Stimulated activated naive CD4-positive, alpha-beta T cell (primary cell): ENCODE measurements around the gene PGLYRP3.
"Not testable (repeated sequence)": the region's sequence is repeated elsewhere in the genome, so short reads cannot be mapped to it uniquely, and the experiment has no call there.

Experiments used
- DNase-seq, 6 experiments: peaks; one replicate each; lab custom pipeline; 2025; lab: John Stamatoyannopoulos, UW

The PGLYRP3 gene

DNA sequence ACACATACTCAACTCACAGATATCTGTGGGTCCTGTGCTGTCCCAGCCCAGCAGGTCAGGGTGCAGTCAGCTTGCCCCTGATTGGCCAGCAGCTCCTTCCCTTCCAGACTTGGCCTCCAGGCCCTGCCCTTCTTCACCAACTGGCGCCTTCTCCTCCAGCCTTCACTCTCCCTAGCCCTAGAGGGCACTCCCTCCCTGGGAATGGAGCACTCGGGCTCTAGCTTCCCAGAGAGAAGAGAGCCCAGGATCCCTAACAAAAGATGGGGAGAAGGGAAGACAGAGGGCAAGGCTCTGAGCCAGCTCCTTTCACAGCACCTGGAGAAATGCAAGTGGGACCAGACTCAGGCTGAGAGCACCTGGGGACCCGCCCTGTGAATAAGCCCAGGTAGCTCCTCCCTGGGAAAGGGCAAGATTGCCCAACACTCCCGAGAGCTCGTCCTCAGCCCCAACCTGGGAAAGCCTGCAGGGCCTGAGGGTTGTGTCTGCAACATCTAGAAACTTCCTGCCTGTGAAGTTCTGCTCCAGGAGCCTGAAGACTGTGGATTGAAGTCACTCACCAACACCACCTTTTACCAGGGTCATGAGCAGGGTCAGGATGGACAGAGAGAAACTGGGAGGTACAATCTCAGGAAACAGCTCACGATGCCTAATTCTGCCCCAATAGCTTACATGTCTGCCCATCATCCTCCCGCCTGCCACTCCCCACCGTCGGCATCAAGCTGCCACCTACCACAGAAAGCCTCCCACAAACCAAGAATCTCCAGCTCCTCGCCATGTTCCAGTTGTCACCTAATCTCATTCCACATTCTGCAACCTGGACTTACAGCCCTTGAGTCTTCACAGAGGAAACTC lies 36.0 kb upstream of the PGLYRP3 start, which contains the start of gene PGLYRP4:
Gene PGLYRP4, minus strand, starts transcription at position 331 of the 852 bp plus-strand sequence. CDS start 909 bp downstream, outside the sequence.
- no peak for DNase-seq

DNA sequence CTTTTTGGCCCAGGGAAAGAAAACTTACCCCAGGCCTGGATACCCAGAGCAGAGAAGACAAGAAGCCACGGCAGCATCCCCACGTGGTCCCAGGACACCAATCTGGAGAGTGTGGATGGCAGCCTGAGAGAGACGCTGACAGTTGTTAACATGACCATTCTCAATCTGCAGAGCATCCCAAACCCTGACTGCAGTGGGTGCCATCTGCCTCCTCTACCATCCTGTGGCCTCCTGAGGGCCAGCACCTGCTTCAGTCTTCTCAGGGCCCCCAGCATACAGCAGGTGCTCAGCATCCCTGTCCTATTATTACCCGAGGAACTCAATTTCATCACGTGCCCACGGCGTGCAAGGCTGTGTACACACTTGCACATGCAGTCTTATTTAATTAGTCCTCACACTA lies 35.1 kb upstream of the PGLYRP3 start:
- DNase-seq, result no peak

DNA sequence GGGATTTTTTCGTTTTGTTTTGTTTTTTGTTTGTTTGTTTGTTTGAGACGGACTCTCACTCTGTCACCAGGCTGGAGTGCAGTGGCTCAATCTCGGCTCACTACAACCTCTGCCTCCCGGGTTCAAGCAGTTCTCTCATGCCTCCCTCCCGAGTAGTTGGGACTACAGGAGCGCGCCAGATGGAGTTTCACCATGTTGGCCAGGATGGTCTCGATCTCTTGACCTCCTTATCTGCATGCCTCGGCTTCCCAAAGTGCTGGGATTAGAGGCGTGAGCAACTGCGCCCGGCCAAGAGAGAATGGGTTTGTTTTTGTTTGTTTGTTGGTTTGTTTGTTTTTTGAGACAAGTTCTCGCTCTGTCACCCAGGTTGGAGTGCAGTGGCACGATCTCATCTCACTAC lies 34.3 kb upstream of the PGLYRP3 start:
- DNase-seq, result not testable (repeated sequence)

DNA sequence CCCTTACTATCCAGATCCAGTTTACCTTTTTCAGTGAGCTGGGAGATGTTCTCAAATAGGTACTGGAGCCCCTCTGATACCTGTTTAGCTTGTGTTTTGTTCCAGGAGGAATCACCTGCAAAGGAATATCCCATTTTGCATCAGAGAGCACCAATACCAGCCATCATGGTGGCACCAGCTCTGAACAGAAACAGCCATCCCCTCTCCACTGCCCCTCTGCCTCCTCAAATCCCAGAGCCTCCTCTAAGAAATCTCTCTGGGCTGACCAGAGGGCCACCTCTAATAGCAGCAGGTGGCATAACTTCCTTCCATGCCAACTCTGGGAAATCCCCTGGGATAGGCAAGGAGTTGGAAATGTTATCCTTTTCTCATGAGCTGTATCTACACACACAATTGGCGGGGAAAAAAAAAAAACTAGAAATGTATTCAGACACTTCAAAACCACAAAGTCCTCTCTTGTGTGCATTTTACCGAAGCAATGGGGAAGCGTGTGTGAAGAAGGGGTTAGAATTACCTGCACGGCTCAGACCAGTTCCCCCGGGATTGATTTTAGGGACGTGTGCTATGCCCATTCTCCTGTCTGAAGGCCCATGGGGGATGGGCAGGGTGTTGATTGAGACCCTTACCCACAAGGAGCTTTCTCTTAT lies 33.4 kb upstream of the PGLYRP3 start:
- DNase-seq, result no peak

DNA sequence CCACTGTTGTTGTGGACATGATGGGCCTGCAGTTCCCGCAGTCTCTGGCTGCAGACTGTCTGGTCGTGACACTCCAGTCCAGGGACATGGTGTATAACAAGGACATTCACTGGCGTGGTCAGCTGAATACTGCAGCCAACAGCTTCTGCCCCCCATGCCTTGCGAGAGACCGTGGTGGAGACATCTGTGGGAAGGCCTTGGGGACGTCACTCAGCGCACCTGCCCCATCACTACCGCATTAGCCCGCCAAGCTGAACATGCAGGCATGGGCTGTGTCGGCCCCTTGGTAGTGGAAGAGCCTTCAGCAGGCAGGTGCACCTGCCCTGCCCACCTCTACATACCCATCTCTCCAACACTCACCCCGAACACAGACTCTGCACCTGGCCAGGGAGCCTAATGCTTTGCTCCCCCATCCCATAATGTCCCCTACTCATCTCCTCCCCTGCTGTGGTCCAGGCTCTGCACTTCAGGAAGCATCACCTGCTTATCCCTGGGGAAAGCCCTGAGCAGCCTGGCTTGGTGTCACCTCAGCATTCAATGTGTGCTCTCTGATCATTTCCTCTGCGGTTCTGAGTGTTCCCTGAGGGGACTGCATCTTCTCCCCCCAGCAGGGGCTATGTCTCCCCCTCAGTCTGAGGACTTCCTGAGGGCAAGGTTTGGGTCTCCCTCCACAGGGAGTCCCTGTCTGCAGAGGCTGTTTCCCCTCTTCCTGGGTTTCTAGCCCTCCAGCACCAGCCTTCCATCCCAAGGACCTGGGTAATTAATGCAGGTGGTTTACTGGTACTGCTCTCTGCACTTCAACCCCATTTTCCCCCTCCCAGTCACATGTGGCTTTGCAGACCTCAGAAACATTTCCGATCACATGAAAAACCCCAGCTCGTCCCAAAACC lies 32.7 kb upstream of the PGLYRP3 start:
- no peak for DNase-seq

DNA sequence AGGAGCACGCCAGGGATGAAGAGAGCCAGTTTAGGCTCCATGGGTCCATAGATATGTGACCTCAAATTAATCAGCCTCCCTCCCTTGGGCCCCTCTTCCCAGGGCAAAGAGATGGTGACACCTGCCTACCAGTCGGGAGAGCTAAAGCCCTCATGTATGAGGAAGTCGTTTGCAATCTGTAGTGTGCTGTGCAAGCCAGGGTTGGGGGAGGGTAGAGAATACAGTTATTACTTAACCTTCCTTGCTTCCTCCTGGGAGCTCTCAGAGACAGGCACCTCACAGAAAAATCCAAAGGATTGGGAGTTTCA lies 31.9 kb upstream of the PGLYRP3 start:
- DNase-seq, result no peak

DNA sequence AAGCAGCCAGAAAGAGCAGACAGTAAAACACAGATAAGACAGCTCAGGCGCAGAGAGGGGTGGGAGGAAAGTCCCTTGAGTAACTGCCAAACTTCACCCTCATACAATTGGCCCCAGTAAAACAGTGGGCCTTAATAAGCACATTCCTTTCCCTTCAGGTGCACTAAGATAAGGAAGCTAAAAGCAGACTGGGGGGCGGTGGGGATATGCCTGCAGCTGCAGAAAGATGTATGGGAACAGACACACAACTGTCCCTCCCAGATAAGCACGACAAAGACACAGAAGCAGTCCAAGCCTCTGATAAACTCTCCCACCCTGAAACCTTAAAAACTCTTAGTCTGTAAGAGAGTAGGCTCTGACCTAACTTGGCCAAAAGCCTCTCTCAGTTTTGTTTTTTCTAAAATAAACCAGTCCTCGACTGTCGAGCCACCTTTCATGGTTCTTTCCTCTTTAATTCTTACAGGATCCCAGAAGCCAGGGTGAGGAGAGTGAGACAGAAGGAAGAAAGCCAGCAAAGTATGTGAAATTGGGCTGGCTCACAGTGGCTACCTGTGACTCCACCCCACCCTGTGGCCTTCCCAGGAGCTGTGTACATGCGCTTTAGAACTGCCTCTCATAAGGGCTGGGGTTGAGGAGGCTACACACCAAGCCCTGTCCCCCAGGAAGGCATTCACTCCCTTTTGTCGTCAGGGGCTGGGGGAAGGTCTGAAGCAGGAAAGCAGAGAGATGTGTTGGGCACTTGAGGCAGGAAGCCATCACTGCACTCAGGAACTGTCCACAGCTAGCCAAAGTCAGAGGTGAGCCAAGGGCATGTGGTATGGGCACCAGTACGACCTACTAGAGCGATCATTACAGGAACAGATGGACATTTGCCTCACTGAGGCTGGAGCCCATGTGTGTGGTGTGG lies 31.3 kb upstream of the PGLYRP3 start:
- DNase-seq, result no peak

DNA sequence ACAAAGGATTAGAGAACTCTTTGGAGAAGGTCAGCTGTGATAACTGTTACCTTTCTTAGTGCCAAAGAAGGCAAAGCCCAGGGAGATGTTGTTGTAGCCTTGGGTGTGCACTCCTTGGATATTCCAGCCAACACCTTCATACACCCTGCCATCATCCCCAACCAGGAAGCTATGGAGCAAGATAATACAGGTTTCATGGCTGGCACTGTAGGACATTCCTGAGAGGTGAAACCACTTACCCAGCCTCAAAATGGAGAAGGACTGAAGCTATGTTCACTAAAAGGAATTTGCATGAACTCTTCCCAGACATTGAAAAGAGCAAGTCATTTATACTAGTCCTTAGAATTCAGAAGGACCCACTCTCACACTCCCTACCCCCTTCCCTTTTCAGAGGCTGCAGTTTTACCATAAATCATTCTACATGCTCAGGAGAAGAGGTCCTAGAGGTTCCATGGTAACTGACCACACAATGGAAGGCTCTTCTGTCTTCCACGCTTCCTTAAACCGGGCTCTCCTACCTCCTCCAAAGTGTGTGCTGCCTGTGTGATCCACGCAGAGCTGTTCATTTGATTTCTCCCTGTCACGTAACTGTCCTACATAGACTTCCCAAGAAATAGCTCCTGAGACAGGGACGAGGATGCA lies 30.4 kb upstream of the PGLYRP3 start:
- no peak for DNase-seq

DNA sequence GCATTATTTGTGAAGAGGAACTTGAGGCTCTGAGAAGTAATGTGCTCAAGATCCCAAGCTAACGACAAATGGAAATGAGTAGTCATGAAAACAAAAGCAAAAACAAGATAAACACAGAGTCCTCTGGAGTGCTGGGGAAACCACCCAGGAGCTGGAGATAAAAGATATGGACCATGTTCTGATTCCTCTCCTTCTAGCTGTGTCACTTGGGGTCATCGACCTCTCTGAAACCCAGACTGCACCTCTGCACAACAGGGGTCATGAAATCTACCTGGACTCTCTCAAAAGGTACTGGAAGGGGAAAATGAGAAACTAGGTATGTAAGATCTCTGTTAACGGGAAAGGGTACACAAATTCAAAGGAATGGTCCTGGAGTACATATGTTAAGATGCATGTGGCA lies 29.4 kb upstream of the PGLYRP3 start:
- DNase-seq, result no peak

DNA sequence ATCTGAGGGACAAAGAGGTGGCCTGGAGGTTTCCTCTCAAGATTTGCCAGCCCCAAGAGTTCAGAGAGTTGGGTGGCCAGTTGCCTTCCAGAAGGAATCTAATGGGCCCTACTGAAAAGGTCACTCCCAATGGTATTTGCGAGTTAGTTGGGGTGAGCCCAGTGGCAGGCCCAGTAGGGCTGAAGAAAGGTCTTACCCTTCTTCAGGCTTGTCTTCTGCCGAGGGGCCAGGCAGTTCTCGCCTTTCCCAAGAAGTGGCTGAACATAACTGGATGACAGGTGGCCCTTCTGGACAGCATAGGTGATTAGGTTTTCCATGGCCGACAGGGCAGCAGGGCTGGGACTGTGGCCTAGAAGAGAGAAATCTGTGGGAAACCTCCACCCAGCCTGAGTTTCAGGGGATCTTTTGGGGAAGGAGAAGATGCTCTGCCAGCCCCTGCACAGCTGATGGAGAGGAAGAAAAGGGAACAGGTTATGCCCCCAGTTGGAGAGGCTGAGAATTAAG lies 28.7 kb upstream of the PGLYRP3 start:
- DNase-seq, result no peak

DNA sequence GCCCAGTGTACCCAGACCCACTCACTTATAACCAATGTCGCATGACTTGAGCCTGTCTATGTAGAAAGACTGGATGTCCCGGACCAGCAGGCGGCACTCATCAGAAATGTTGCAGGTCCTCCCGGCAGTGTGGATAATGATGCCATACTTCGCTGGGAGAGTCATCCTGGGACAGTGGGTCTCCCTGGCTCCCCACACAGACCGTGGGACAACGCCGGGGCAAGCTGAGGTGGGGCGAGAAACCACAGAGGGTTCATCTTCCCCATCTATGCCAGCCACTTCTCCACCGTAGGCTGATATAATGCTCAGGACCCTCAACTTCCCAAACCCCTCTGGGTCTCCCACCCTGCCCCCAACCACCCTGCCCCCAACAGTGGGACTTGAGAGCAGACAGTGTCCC lies 27.6 kb upstream of the PGLYRP3 start:
- no peak for DNase-seq

DNA sequence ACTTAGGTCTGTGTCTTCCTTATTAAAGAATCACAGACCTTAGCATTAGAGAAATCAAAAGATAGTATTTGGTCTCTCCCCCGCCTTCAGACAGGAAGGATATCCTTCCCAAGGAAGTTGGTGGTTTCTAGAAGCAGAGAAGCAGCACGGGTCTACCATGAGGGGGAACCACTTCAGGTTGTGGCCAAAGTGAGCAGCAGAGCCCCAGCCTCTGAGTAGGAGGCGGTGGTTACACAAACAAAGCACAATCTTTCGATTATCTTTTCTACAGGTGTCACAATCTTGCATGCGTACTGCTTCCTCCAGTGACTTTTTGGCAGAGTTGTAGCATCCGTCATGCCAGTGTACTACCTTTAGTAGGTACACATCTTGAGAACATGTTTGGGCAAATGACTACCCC lies 27.1 kb upstream of the PGLYRP3 start:
- no peak for DNase-seq

DNA sequence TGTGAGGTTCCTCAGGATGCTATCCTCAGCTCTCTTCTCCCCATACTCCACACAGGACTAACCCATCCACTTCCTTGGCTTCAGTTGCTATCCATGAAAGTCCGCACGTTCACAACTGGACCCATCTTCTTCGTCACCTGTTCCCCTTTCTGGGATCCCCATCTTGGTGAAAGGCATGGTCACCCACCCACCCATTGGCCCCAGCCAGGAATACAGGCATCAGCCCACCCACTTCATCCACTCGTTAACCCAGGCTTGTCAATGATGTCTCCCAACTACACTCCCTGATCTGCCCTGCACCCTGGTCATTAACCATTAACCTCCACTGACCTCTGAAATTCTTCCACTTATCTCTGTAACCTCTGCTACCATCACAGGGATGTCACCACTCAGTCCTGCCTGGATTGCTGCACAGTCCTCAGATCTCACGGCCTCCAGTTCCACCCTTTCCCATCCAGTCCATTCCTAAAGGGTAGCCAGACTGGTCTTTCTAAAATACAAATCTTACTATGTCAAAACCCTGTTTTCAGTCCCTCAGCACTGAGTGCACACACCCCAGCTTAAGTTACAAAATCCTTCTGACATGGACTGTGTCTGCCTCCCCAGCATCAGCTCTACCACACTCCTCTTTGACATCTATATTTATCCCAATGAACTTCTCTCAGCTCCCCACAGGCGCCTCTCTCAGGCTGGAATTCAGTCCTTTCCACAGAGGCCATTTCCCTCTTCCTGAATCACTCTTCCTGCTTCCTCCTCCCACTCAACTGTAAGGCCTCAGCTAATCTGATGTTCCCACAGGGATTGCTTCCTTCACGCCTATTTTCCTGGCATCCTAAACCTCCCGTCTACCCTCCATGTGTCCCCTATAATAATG lies 25.5 kb upstream of the PGLYRP3 start:
- DNase-seq, result no peak

DNA sequence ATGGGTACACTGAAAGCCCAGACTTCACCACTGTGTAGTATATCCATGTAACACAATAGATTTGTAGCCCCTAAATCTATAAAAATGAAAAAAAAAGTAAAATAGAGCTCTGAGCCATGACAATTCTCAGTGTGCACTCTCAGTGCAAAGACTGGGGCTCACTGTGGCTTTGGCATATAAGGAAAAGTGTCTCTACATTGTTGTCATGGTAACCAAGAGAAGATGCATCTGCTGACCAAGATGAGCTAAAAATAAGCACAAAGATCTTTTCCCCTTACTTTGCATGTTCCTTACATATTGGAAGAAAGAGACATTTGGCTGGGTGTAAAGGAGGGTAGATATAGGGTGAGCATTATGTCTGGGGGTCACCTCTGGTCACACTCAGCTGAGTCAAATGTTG lies 23.9 kb upstream of the PGLYRP3 start:
- DNase-seq, result no peak

DNA sequence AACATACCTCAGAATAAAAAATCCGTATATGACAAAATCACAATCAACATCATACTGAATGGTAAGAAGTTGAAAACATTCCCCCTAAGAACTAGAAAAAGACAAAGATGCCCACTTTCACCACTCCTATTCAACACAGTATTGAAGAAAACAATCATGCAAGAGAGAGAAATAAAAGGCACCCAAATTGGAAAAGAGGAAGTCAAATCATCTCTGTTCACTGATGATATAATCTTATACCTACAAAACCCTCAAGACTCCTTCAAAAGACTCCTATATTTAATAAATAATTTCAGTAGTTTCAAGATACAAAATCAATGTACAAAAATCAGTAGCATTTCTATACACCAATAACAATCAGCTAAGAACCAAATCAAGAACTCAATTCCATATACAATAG lies 21.1 kb upstream of the PGLYRP3 start:
- no peak for DNase-seq

DNA sequence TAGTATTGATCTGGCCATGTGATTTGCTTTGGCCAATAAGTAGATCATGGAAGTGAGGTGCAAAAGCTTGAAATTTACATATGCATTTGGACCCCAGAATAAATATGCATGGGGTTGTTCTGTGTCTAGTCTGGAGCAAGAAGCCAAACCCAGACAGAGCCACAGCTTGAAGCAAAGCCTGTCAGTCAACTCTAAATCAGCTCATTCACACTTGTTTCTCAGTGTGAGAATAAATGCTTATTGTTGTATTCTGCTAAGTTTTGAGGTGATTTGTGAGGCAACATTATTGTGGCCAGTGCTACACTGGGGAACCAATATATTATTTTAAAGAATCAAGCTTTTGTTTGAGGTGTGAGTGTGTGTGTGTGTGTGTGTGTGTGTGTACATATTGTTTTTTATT lies 12.2 kb upstream of the PGLYRP3 start:
- no peak for DNase-seq

DNA sequence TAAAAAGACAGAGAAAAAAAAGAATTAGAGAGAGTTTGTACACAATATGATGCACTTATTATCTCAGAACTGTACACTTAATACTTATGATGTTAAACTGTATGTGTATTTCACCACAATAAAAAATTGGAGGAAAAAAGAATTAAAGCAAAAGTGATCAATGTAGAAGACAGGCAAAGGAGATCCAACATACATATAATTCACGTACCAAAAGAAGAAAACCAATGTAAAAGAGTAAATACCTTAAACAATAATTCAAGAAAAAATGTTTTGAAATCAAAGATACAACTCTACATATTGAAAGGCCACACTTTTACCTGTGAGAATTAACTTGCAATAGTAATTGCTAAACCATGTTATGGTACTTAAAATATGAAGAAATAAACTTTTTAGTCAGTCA lies 9.8 kb upstream of the PGLYRP3 start:
- no peak for DNase-seq

DNA sequence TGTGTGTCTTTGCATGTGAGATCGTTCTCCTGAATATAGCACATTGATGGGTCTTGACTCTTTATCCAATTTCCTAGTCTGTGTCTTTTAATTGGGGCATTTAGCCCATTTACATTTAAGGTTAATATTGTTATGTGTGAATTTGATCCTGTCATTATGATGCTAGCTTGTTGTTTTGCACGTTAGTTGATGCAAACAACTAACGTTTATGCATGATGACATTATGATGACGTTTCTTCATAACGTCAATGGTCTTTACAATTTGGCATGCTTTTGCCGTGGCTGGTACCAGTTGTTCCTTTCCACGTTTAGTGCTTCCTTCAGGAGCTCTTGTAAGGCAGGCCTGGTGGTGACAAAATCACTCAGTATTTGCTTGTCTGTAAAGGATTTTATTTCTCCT lies 5.4 kb upstream of the PGLYRP3 start:
- DNase-seq, result not testable (repeated sequence)

DNA sequence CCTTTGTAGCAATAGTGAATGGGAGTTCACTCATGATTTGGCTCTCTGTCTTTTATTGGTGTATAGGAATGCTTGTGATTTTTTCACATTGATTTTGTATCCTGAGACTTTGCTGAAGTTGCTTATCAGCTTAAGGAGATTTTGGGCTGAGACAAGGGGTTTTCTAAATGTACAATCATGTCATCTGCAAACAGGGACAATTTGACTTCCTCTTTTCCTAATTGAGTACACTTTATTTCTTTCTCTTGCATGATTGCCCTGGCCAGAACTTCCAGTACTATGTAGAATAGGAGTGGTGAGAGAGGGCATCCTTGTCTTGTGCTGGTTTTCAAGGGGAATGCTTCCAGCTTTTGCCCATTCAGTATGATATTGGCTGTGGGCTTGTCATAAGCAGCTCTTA lies 3.3 kb upstream of the PGLYRP3 start:
- DNase-seq, result not testable (repeated sequence)

DNA sequence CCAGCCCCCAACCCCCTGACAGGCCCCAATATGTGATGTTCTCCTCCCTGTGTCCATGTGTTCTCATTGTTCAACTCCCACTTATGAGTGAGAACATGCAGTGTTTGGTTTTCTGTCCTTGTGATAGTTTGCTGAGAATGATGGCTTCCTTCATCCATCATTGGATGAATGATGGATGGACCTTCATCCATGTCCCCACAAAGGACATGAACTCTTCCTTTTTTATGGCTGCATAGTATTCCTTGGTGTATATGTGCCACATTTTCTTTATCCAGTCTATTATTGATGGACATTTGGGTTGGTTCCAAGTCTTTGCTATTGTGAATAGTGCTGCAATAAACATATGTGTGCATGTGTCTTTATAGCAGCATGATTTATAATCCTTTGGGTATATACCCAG lies 1.6 kb upstream of the PGLYRP3 start:
- DNase-seq, result not testable (repeated sequence)
